SK-N-SH (cell line): ENCODE results near the gene TNFAIP8L1. TPM values are rescaled to one million over a fixed set of nuclear protein-coding genes. Genes with fewer than 3 reads are reported as not detected.

Experiments used
- CTCF ChIA-PET: fragments of 300-600, 350-600 bp; formaldehyde crosslinking; extraction: SDS; loops from one replicate; lab custom pipeline; 2021; lab: Yijun Ruan, JAX
- POLR2A ChIA-PET: fragments of 350-600 bp; sonication (Branson Sonifier 250); formaldehyde crosslinking; extraction: SDS; loops from one replicate; lab custom pipeline; 2020; ENCODE audit warnings: antibody characterized with exemption, inconsistent platforms; lab: Yijun Ruan, JAX
- DNase-seq: peaks from one replicate; pipeline ENCODE4 v3.0.0; 2012
- H2AFZ ChIP-seq: fragments of 200-600 bp; sonication (generic); 2 replicates; pipeline ENCODE4 v1.8.1; 2016; ENCODE audit warnings: antibody characterized with exemption, mild to moderate bottlenecking, low read depth
- H3F3A ChIP-seq: fragments of 200-600 bp; sonication (generic); replicated peaks from 2 replicates; pipeline ENCODE3; 2016; ENCODE audit warnings: antibody characterized with exemption, mild to moderate bottlenecking; ENCODE audit not compliant: insufficient read depth
- H3K27ac ChIP-seq, 2 experiments: fragments of 200-500 bp in 1 of 2; fragments of 200-600 bp in 1 of 2; sonication (Bioruptor generic) in 1 of 2; sonication (generic), shearing (Covaris generic) in 1 of 2; 2 replicates each; pipeline versions ENCODE4 v1.5.1 to v1.6.1; 2014 to 2016; ENCODE audit warnings: low read depth in 2 of 2, inconsistent platforms in 1 of 2, low read length in 1 of 2, mild to moderate bottlenecking in 1 of 2, mixed read lengths in 1 of 2
- H3K27me3 ChIP-seq: fragments of 200-600 bp; sonication (generic), shearing (Covaris generic); 2 replicates; pipeline ENCODE4 v1.6.1; 2016; ENCODE audit warnings: mixed run types; ENCODE audit not compliant: insufficient read depth
- H3K36me3 ChIP-seq, 2 experiments: fragments of 200-500 bp in 1 of 2; fragments of 200-600 bp in 1 of 2; sonication (Bioruptor generic) in 1 of 2; sonication (generic) in 1 of 2; replicated peaks in 1 of 2; 2 replicates each; pipeline versions ENCODE3 to v1.5.1; 2014 to 2016; ENCODE audit warnings: low read length in 1 of 2, mild to moderate bottlenecking in 1 of 2; ENCODE audit not compliant: insufficient read depth in 2 of 2, control insufficient read depth in 1 of 2
- H3K4me1 ChIP-seq, 2 experiments: fragments of 200-500 bp in 1 of 2; fragments of 200-600 bp in 1 of 2; sonication (Bioruptor generic) in 1 of 2; sonication (generic), shearing (Covaris generic) in 1 of 2; 2 replicates each; pipeline versions ENCODE4 v1.5.1 to v1.6.1; 2014 to 2016; ENCODE audit warnings: low read depth in 1 of 2, low read length in 1 of 2, mixed run types in 1 of 2; ENCODE audit not compliant: insufficient read depth in 2 of 2, control insufficient read depth in 1 of 2
- H3K4me2 ChIP-seq: fragments of 200-600 bp; sonication (generic), shearing (Covaris generic); 2 replicates; pipeline ENCODE4 v1.6.1; 2017; ENCODE audit warnings: mixed run types
- H3K4me3 ChIP-seq, 2 experiments: fragments of 200-500 bp in 1 of 2; fragments of 200-600 bp in 1 of 2; sonication (Bioruptor generic) in 1 of 2; sonication (generic), shearing (Covaris generic) in 1 of 2; 2 replicates each; pipeline versions ENCODE4 v1.5.1 to v1.8.1; 2014 to 2016; ENCODE audit warnings: low read depth in 2 of 2, inconsistent platforms in 1 of 2, low read length in 1 of 2, mild to moderate bottlenecking in 1 of 2, mixed read lengths in 1 of 2, moderate library complexity in 1 of 2
- H3K79me2 ChIP-seq: fragments of 200-600 bp; sonication (generic); 2 replicates; pipeline ENCODE4 v1.8.1; 2017; ENCODE audit warnings: mild to moderate bottlenecking; ENCODE audit not compliant: insufficient read depth
- H3K9ac ChIP-seq: fragments of 200-600 bp; sonication (generic); 2 replicates; pipeline ENCODE4 v1.6.1; 2017; ENCODE audit warnings: mixed run types
- H3K9me2 ChIP-seq: fragments of 200-600 bp; sonication (generic); 2 replicates; pipeline ENCODE4 v1.6.1; 2017; ENCODE audit warnings: mixed run types
- H3K9me3 ChIP-seq: fragments of 200-600 bp; sonication (generic); 2 replicates; pipeline ENCODE4 v1.6.1; 2017; ENCODE audit warnings: mixed run types, mild to moderate bottlenecking, moderate library complexity
- H4K20me1 ChIP-seq: fragments of 200-600 bp; sonication (generic); 2 replicates; pipeline ENCODE4 v1.6.1; 2017; ENCODE audit warnings: mild to moderate bottlenecking, mixed run types; ENCODE audit not compliant: insufficient read depth
- ELF1 ChIP-seq: IDR thresholded peaks from 2 replicates; pipeline ENCODE4 v1.4.0; 2012
- EP300 ChIP-seq, 2 experiments: IDR thresholded peaks; 2 replicates each; pipeline versions ENCODE4 v1.4.0 to v1.6.1; 2012; ENCODE audit warnings: borderline replicate concordance in 1 of 2, low read depth in 1 of 2, low read length in 1 of 2
- EZH2phosphoT487 ChIP-seq: fragments of 200-600 bp; sonication (generic); IDR thresholded peaks from 2 replicates; pipeline ENCODE4 v1.6.1; 2017; ENCODE audit warnings: low read depth, mixed run types, mild to moderate bottlenecking, antibody characterized with exemption, moderate library complexity, borderline replicate concordance
- GABPA ChIP-seq: IDR thresholded peaks from 2 replicates; pipeline ENCODE4 v1.4.0; 2012; ENCODE audit warnings: low read depth, mild to moderate bottlenecking
- IRF3 ChIP-seq: fragments of 150-350 bp; IDR thresholded peaks from 2 replicates; pipeline ENCODE4 v1.6.1; 2016; ENCODE audit warnings: mild to moderate bottlenecking, low read depth, low read length
- MEF2A ChIP-seq: IDR thresholded peaks from 2 replicates; pipeline ENCODE4 v1.4.0; 2012; ENCODE audit warnings: low read depth, borderline replicate concordance
- MXI1 ChIP-seq: IDR thresholded peaks from 2 replicates; pipeline ENCODE4 v1.6.1; 2012; ENCODE audit warnings: mild to moderate bottlenecking, low read depth, low read length, improper control_type of control experiment
- NFIC ChIP-seq: IDR thresholded peaks from 2 replicates; pipeline ENCODE4 v1.4.0; 2012; ENCODE audit warnings: borderline replicate concordance
- RAD21 ChIP-seq: IDR thresholded peaks from 2 replicates; pipeline ENCODE4 v1.6.1; 2012; ENCODE audit warnings: mild to moderate bottlenecking, low read length
- RCOR1 ChIP-seq: fragments of 150-350 bp; IDR thresholded peaks from 2 replicates; pipeline ENCODE4 v1.6.1; 2017; ENCODE audit warnings: antibody characterized with exemption, low read length
- REST ChIP-seq: IDR thresholded peaks from 2 replicates; pipeline ENCODE4 v1.6.1; 2012; ENCODE audit warnings: mild to moderate bottlenecking, low read depth, low read length, moderate library complexity
- RFX5 ChIP-seq: IDR thresholded peaks from 2 replicates; pipeline ENCODE4 v1.6.1; 2012; ENCODE audit warnings: mild to moderate bottlenecking, improper control_type of control experiment, low read length
- SIN3A ChIP-seq: IDR thresholded peaks from 2 replicates; pipeline ENCODE4 v1.6.1; 2012; ENCODE audit warnings: low read depth, mild to moderate bottlenecking, low read length, moderate library complexity, borderline replicate concordance
- SMC3 ChIP-seq: IDR thresholded peaks from 2 replicates; pipeline ENCODE4 v1.6.1; 2012; ENCODE audit warnings: low read depth, low read length, improper control_type of control experiment
- TCF12 ChIP-seq: IDR thresholded peaks from 2 replicates; pipeline ENCODE4 v1.4.0; 2012
- USF2 ChIP-seq: fragments of 150-350 bp; IDR thresholded peaks from 2 replicates; pipeline ENCODE4 v1.6.1; 2017; ENCODE audit warnings: antibody characterized with exemption, low read length, low read depth, borderline replicate concordance
- YY1 ChIP-seq: IDR thresholded peaks from 2 replicates; pipeline ENCODE4 v1.4.0; 2012; ENCODE audit warnings: low read depth, mild to moderate bottlenecking
- ZBTB33 ChIP-seq: IDR thresholded peaks from 2 replicates; pipeline ENCODE4 v1.4.0; 2012; ENCODE audit warnings: low read depth, borderline replicate concordance
- WGBS: methylation state at CpG from one replicate; pipeline ENCODE4 v1.1.6; 2017; ENCODE audit warnings: low lambda C conversion rate; 5-methylcytosine and 5-hydroxymethylcytosine counted together
- polyA plus RNA-seq, 3 experiments: library from polyadenylated mRNA; depleted of rRNA; stranded (reverse); fragments of >200 nt; gene quantifications; 2 replicates each; pipeline ENCODE4 v1.2.3, GENCODE V29; 2012
- TF ChIP-seq, protein P1 (sequence below): IDR thresholded peaks from 2 replicates; pipeline ENCODE4; 2012

TNFAIP8L1 gene
- polyA plus RNA-seq, 1 of the 3 experiments (the other 2 are of a cell fraction) = 6.4 TPM

DNA sequence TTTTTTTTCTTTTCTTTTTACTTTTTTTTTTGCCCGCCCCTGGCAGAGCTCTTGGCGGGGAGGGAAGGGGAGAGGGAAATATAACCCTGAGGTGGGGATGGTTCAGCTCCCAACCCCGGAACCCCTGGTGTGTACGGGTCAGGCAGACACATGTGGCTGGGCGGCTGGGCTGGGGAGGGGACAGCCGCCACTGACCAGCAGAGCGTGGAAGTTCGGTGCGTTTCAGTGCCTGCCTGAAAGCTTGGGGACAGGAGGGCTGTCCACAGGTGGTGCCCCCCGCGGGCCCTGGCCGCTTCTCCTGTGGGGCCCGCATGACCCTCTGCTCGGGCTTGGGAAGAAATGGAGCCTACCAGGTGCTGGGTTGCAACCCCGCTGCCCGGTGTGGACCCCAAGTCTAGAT, 36.0 kb downstream of the TNFAIP8L1 start:
- H3K79me2 ChIP-seq = no peaks in the 10 kb centered on the region
- WGBS = 99% methylated on average over 13 of the region's 16 CpGs
- TF ChIP-seq IRF3 (no peak), ELF1 (no peak), GABPA (no peak), TCF12 (no peak), YY1 (no peak), USF2 (no peak), SIN3A (no peak), RCOR1 (no peak), REST (no peak), MEF2A (no peak), MXI1 (no peak), NFIC (no peak), ZBTB33 (no peak), RAD21 (no peak), EZH2phosphoT487 (no peak), EP300 (IDR thresholded peaks at IDR 0.05; ENCODE audit: borderline replicate concordance in 1 of 2, low read depth in 1 of 2, low read length in 1 of 2) (no peak), RFX5 (no peak), SMC3 (no peak)
- TF ChIP-seq, protein P1, sequence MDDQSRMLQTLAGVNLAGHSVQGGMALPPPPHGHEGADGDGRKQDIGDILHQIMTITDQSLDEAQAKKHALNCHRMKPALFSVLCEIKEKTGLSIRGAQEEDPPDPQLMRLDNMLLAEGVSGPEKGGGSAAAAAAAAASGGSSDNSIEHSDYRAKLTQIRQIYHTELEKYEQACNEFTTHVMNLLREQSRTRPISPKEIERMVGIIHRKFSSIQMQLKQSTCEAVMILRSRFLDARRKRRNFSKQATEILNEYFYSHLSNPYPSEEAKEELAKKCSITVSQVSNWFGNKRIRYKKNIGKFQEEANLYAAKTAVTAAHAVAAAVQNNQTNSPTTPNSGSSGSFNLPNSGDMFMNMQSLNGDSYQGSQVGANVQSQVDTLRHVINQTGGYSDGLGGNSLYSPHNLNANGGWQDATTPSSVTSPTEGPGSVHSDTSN = no peak
- H3K4me2 ChIP-seq = no peak overlapping the region
- DNase-seq = no peak
- ChIA-PET CTCF (no interaction called here), POLR2A (no interaction called here)
- no peaks in the 10 kb centered on the region for H3K9me2 ChIP-seq
- no peaks in the 10 kb centered on the region for H4K20me1 ChIP-seq
- no peak overlapping the region for H2AFZ ChIP-seq
- no peaks in the 10 kb centered on the region; a peak in 1 of 4 replicates for H3K4me1 ChIP-seq
- H3K9me3 ChIP-seq = no peaks in the 10 kb centered on the region
- H3K4me3 ChIP-seq = no peak overlapping the region
- no peak overlapping the region for H3K27ac ChIP-seq
- H3K36me3 ChIP-seq = peaks cover 8 to 11% of the 10 kb centered on the region in 2 experiments
- no peaks in the 10 kb centered on the region for H3K27me3 ChIP-seq
- H3K9ac ChIP-seq = no peak overlapping the region
- peaks cover 26% of the 10 kb centered on the region for H3F3A ChIP-seq
